Right atrium auricular region (tissue), 2 donors: ENCODE measurements around the gene NEDD4L. TPM values are rescaled to one million over a fixed set of nuclear protein-coding genes. Genes with fewer than 3 reads are reported as not detected.

Source experiments
- DNase-seq: peaks from one replicate; pipeline ENCODE4 v3.0.0-alpha.2; 2019; ENCODE audit warnings: low spot score
- H3K27ac ChIP-seq, 2 donors: fragments of 200-600 bp; sonication (generic); 1 replicate in 1 of 2; 2 replicates in 1 of 2; pipeline ENCODE4 v1.5.1; 2016 to 2019
- H3K27me3 ChIP-seq, 2 donors: fragments of 200-600 bp; sonication (generic); one replicate each; pipeline versions ENCODE4 v1.5.1 to v1.6.0; 2017 to 2019
- H3K36me3 ChIP-seq: fragments of 200-600 bp; sonication (generic); one replicate; pipeline ENCODE4 v1.5.1; 2016
- H3K4me1 ChIP-seq, 2 donors: fragments of 200-600 bp; sonication (generic); one replicate each; pipeline versions ENCODE4 v1.5.1 to v1.6.0; 2017 to 2019
- H3K4me3 ChIP-seq, 2 donors: fragments of 200-600 bp; sonication (generic); 1 replicate in 1 of 2; 2 replicates in 1 of 2; pipeline ENCODE4 v1.5.1; 2017 to 2019; ENCODE audit warnings: mild to moderate bottlenecking in 1 of 2, moderate library complexity in 1 of 2
- H3K9me3 ChIP-seq, 2 donors: fragments of 200-600 bp; sonication (generic); one replicate each; pipeline ENCODE4 v1.5.1; 2019
- CTCF ChIP-seq, 2 donors: fragments of 200-600 bp; sonication (generic); IDR thresholded peaks; one replicate each; pipeline ENCODE4 v1.5.1; 2019; ENCODE audit warnings: antibody characterized with exemption in 2 of 2
- total RNA-seq, 2 donors: library from RNA; depleted of rRNA; stranded (reverse); fragments of >200 nt; gene quantifications; one replicate each; pipeline ENCODE4 v1.1.0, GENCODE V29; 2016

NEDD4L gene
- total RNA-seq, 2 donors from 2014 or later = 45.0 to 68.0 TPM

GRCh38 chr18:58419587-58420199 is 375.7 kb downstream of the NEDD4L start:
- Histone ChIP-seq H3K4me3 (no peak overlapping the region), H3K9me3 (no peaks in the 10 kb centered on the region), H3K36me3 (no peaks in the 10 kb centered on the region), H3K4me1 (peaks cover 0 to 12% of the 10 kb centered on the region in 2 donors), H3K27me3 (no peaks in the 10 kb centered on the region), H3K27ac (no peak overlapping the region)
- DNase-seq = no peak
- no peak for TF ChIP-seq CTCF (IDR thresholded peaks at IDR 0.05)

- H3K4me1 ChIP-seq = peaks cover 0 to 6% of the 10 kb centered on the region in 2 donors
- TF ChIP-seq CTCF (IDR thresholded peaks at IDR 0.05) = no peak
- H3K9me3 ChIP-seq = no peaks in the 10 kb centered on the region
- H3K27ac ChIP-seq = no peak overlapping the region
- H3K36me3 ChIP-seq = no peaks in the 10 kb centered on the region
- no peaks in the 10 kb centered on the region for H3K27me3 ChIP-seq
- no peak overlapping the region for H3K4me3 ChIP-seq
- no peak for DNase-seq
Observed at GRCh38 chr18:58426611-58427010, 382.6 kb downstream of the NEDD4L start.

- H3K9me3 ChIP-seq = no peaks in the 10 kb centered on the region
- H3K36me3 ChIP-seq = no peaks in the 10 kb centered on the region
- H3K27me3 ChIP-seq = no peaks in the 10 kb centered on the region
- peaks cover 0 to 6% of the 10 kb centered on the region in 2 donors for H3K4me1 ChIP-seq
- TF ChIP-seq CTCF (IDR thresholded peaks at IDR 0.05) = no peak
- H3K4me3 ChIP-seq = no peak overlapping the region
- H3K27ac ChIP-seq = no peak overlapping the region
- DNase-seq = no peak
Observed at GRCh38 chr18:58427321-58427720, 383.3 kb downstream of the NEDD4L start.

GRCh38 chr18:58429442-58429841 is 385.4 kb downstream of the NEDD4L start:
- Histone ChIP-seq H3K4me3 (no peak overlapping the region), H3K27ac (no peak overlapping the region), H3K36me3 (no peaks in the 10 kb centered on the region), H3K9me3 (no peaks in the 10 kb centered on the region), H3K4me1 (peaks cover 0 to 6% of the 10 kb centered on the region in 2 donors), H3K27me3 (no peaks in the 10 kb centered on the region)
- TF ChIP-seq CTCF (IDR thresholded peaks at IDR 0.05) = no peak
- DNase-seq = no peak

GRCh38 chr18:58431215-58431614 is 387.2 kb downstream of the NEDD4L start:
- no peaks in the 10 kb centered on the region for H3K36me3 ChIP-seq
- H3K4me3 ChIP-seq = no peak overlapping the region
- TF ChIP-seq CTCF (IDR thresholded peaks at IDR 0.05) = no peak
- no peaks in the 10 kb centered on the region for H3K27me3 ChIP-seq
- no peak for DNase-seq
- no peaks in the 10 kb centered on the region for H3K9me3 ChIP-seq
- no peak overlapping the region for H3K27ac ChIP-seq
- H3K4me1 ChIP-seq = peaks cover 0 to 6% of the 10 kb centered on the region in 2 donors
